Mucosa of descending colon (tissue), 3 donors: ENCODE results near the gene IFI27. TPM values are rescaled to one million over a fixed set of nuclear protein-coding genes. Genes with fewer than 3 reads are reported as not detected.

Source experiments
- ATAC-seq: fragments of 200-7000 bp; cut with Tn5 transposase; one replicate; pipeline ENCODE4 v1.9.1; 2020; ENCODE audit warnings: mild to moderate bottlenecking, moderate library complexity
- DNase-seq, 3 donors: peaks; one replicate each; pipeline ENCODE4 v3.0.0-alpha.2; 2020
- H3K36me3 ChIP-seq: fragments of 200-600 bp; one replicate; pipeline ENCODE4 v1.8.0; 2021; ENCODE audit warnings: low read depth, mild to moderate bottlenecking
- H3K4me1 ChIP-seq: fragments of 200-600 bp; one replicate; pipeline ENCODE4 v1.8.0; 2021; ENCODE audit warnings: low read depth, mild to moderate bottlenecking
- H3K4me3 ChIP-seq: fragments of 200-600 bp; one replicate; pipeline ENCODE4 v1.8.0; 2021; ENCODE audit warnings: mild to moderate bottlenecking
- H3K9me3 ChIP-seq: fragments of 200-600 bp; one replicate; pipeline ENCODE4 v1.8.0; 2021; ENCODE audit warnings: mild to moderate bottlenecking
- CTCF ChIP-seq: fragments of 200-600 bp; IDR thresholded peaks from one replicate; pipeline ENCODE4 v1.8.0; 2022; ENCODE audit warnings: antibody characterized with exemption, mild to moderate bottlenecking
- intact Hi-C, 2 donors: fragments of 100-400 bp; cut with DNase I in 1 of 2; cut with micrococcal nuclease in 1 of 2; formaldehyde crosslinking; loops; one replicate each; pipeline versions ENCODE4 v1.11.0 to v1.11.1; 2022; cut with DNase I, micrococcal nuclease
- total RNA-seq, 3 donors: library from RNA; stranded (reverse); fragmentation: NEBNext Ultra II Directional in 2 of 3; extraction: Animal tissue kit (Norgen Biotek cat#: 25700) in 2 of 3; gene quantifications; one replicate each; pipeline versions ENCODE4 v1.2.1 to v1.2.4, GENCODE V29; 2021 to 2023
- donor health status: DM: no; HTN: no; CAD: no; lungs with moderate emphysema.
- donor health status: DM: no; HTN: no; CAD: no.
- donor health status: DM: no; HTN: yes; CAD: no.

The IFI27 gene
- total RNA-seq, 3 donors from 2014 or later, result 427 to 1,655 (median 710) TPM

GRCh38 chr14:94098326-94098992 is 12.1 kb upstream of the IFI27 start:
- H3K36me3 ChIP-seq, result no peaks in the 10 kb centered on the region
- H3K4me1 ChIP-seq, result peaks cover 6% of the 10 kb centered on the region
- no peak for TF ChIP-seq CTCF
- no peaks in the 10 kb centered on the region for H3K9me3 ChIP-seq
- DNase-seq, result no peak
- no peak for ATAC-seq
- no peak overlapping the region for H3K4me3 ChIP-seq
- intact Hi-C loops, result no loop called here

GRCh38 chr14:94099006-94099405 is 11.5 kb upstream of the IFI27 start:
- no peak overlapping the region for H3K4me3 ChIP-seq
- no peaks in the 10 kb centered on the region for H3K36me3 ChIP-seq
- intact Hi-C loops, result no loop called here
- peaks cover 8% of the 10 kb centered on the region for H3K4me1 ChIP-seq
- DNase-seq (no peak), ATAC-seq (no peak)
- no peaks in the 10 kb centered on the region for H3K9me3 ChIP-seq
- TF ChIP-seq CTCF, result no peak

GRCh38 chr14:94100847-94101246 is 9.7 kb upstream of the IFI27 start:
- Histone ChIP-seq H3K9me3 (no peaks in the 10 kb centered on the region), H3K4me3 (no peak overlapping the region), H3K36me3 (no peaks in the 10 kb centered on the region), H3K4me1 (peaks cover 8% of the 10 kb centered on the region)
- ATAC-seq (peak; percentile 5), DNase-seq (no peak)
- intact Hi-C loops, result no loop called here
- TF ChIP-seq CTCF, result no peak

- H3K4me3 ChIP-seq, result no peak overlapping the region
- ATAC-seq (no peak), DNase-seq (peak in 1 of 3 donors; percentile 45)
- H3K4me1 ChIP-seq, result peaks cover 8% of the 10 kb centered on the region
- intact Hi-C loops, result no loop called here
- H3K9me3 ChIP-seq, result no peaks in the 10 kb centered on the region
- no peak for TF ChIP-seq CTCF
- no peaks in the 10 kb centered on the region for H3K36me3 ChIP-seq
Measured at GRCh38 chr14:94101748-94102147, 8.8 kb upstream of the IFI27 start.

- TF ChIP-seq CTCF, result no peak
- Histone ChIP-seq H3K4me3 (no peak overlapping the region), H3K36me3 (no peaks in the 10 kb centered on the region), H3K9me3 (no peaks in the 10 kb centered on the region), H3K4me1 (peaks cover 8% of the 10 kb centered on the region)
- ATAC-seq, result peak; percentile 93
- peak in 2 of 3 donors; percentile 40 to 55 for DNase-seq
- intact Hi-C loops, result no loop called here
Measured at GRCh38 chr14:94102768-94103482, 7.6 kb upstream of the IFI27 start.
